ENCODE measurements around the gene TUBB6.

GRCh38 chr18:12312976-12313375 is 4.9 kb downstream of the TUBB6 start:
- TF ChIP-seq CTCF (IDR thresholded peaks at IDR 0.05), result no peak
- TF ChIP-seq POLR2A (IDR thresholded peaks at IDR 0.05), result no peak
- no peak for TF ChIP-seq EP300 (IDR thresholded peaks at IDR 0.05)
